ENCODE measurements around the gene PTN.

DNA sequence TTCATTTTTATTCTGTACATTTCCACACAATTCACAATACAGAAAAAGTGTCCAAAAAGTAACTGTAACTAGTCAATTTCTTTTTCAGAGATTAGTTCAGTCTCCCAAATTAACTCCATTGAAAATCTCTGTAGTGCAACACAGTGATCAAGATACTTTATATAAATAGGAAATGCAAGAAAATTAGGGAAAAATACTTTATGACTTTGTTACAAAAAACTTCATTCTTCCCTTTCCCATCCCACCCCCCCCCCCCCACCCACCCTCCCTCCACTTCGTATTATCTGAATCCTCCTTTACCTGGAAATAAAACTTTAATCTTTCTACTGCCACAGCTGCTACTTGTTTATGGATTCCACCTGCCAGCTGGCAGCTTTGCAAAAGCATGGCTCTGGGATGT, 37.5 kb upstream of the PTN start:
- TF ChIP-seq, protein P1, sequence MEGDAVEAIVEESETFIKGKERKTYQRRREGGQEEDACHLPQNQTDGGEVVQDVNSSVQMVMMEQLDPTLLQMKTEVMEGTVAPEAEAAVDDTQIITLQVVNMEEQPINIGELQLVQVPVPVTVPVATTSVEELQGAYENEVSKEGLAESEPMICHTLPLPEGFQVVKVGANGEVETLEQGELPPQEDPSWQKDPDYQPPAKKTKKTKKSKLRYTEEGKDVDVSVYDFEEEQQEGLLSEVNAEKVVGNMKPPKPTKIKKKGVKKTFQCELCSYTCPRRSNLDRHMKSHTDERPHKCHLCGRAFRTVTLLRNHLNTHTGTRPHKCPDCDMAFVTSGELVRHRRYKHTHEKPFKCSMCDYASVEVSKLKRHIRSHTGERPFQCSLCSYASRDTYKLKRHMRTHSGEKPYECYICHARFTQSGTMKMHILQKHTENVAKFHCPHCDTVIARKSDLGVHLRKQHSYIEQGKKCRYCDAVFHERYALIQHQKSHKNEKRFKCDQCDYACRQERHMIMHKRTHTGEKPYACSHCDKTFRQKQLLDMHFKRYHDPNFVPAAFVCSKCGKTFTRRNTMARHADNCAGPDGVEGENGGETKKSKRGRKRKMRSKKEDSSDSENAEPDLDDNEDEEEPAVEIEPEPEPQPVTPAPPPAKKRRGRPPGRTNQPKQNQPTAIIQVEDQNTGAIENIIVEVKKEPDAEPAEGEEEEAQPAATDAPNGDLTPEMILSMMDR (IDR thresholded peaks at IDR 0.05), result no peak
- TF ChIP-seq POLR2AphosphoS5 (IDR thresholded peaks at IDR 0.05), result no peak
